Activated T-helper 17 cell treated with anti-CD3 and anti-CD28 coated beads, Interleukin-2, amount 50 U/mL, for 72 hours (primary cell): ENCODE results near the gene SOX13. TPM values are rescaled to one million over a fixed set of nuclear protein-coding genes. Genes with fewer than 3 reads are reported as not detected.
"Not testable (repeated sequence)": the region's sequence is repeated elsewhere in the genome, so short reads cannot be mapped to it uniquely, and the experiment has no call there.

ENCODE experiments used
- ATAC-seq: fragments of 150-1000 bp; cut with Tn5 transposase; replicated peaks from 2 replicates; pipeline ENCODE4 v1.10.0; 2021; ENCODE audit warnings: mild to moderate bottlenecking, moderate library complexity
- H3K27ac Mint-ChIP-seq: one replicate; pipeline ENCODE4 v1.8.0; 2022; ENCODE audit warnings: mixed read lengths
- H3K27me3 Mint-ChIP-seq: one replicate; pipeline ENCODE4 v1.8.0; 2022; ENCODE audit warnings: mixed read lengths
- H3K36me3 Mint-ChIP-seq: one replicate; pipeline ENCODE4 v1.8.0; 2022; ENCODE audit warnings: low read depth, mild to moderate bottlenecking, mixed read lengths
- H3K4me1 Mint-ChIP-seq: one replicate; pipeline ENCODE4 v1.8.0; 2022; ENCODE audit warnings: mixed read lengths
- H3K4me3 Mint-ChIP-seq: one replicate; pipeline ENCODE4 v1.8.0; 2022; ENCODE audit warnings: mild to moderate bottlenecking, mixed read lengths
- H3K9me3 Mint-ChIP-seq: one replicate; pipeline ENCODE4 v1.8.0; 2022; ENCODE audit warnings: mixed read lengths
- total RNA-seq, 2 donors: library from RNA; stranded (reverse); gene quantifications; one replicate each; pipeline ENCODE4 v1.2.3, GENCODE V29; 2022

SOX13 gene
- total RNA-seq, 2 donors from 2014 or later: 0.35 to 4.1 TPM

DNA sequence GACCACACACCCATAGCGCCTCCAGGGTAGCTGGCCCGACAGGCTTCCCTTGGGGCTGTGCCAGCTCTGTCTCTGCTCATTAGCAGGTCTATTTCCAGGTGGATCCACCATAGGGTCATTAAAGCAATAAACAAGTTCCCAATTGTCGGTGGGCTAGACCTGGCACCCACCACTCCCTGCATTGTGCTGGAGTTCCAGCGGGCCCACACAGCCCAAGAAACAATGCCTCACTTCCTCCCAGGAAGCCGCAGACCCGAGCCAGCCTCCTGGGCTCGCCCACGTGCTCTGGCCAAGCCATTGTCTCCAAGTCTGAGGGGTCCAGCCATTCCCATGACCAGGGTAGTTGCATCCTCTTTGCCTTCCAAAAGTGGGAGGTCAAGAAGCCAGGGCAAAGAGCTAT, 27.5 kb upstream of the SOX13 start:
- Mint-ChIP-seq H3K27ac (no peak overlapping the region), H3K9me3 (no peaks in the 10 kb centered on the region), H3K36me3 (no peaks in the 10 kb centered on the region), H3K27me3 (peaks cover 3% of the 10 kb centered on the region), H3K4me1 (no peaks in the 10 kb centered on the region), H3K4me3 (no peak overlapping the region)
- ATAC-seq: no peak

DNA sequence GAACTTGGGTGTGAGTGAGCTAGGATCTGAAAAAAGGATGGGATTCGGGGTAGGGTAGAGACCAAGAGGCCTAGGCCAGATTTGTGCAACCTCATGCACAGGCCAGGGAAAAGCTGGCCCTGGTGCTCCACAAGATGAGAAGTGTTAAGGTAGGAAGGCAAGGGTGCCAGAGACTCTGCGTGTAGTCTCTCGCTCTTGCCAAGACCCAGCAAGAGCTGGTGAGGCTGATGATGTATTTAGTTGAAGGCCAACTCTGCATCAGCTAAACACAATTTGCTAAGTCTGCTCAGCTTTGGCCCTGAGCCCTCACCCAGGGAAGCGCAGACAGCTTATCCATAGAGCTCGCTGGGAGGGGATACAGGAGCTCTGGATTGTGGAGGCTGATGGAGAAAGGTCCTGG, 26.6 kb upstream of the SOX13 start:
- Mint-ChIP-seq H3K4me3 (no peak overlapping the region), H3K4me1 (no peaks in the 10 kb centered on the region), H3K36me3 (no peaks in the 10 kb centered on the region), H3K27ac (no peak overlapping the region), H3K9me3 (no peaks in the 10 kb centered on the region), H3K27me3 (no peaks in the 10 kb centered on the region)
- ATAC-seq: no peak

DNA sequence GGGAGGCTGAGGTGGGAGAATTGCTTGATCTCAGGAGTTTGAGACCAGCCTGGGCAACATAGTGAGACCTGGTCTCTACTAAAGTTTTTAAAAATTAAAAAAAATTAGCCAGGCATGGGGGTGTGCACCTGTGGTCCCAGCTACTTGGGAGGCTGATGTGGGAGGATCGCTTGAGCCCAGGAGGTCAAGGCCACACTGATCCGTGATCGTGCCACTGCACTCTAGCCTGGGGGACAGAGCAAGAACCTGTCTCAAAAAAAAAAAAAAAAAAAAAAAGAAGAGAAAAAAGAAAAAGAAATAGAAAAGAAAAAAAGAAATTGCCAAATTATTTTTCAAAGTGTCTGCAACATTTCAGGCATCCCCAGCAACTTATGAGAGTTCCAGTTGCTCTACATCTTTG, 24.1 kb upstream of the SOX13 start:
- not testable (repeated sequence) for H3K9me3 Mint-ChIP-seq

DNA sequence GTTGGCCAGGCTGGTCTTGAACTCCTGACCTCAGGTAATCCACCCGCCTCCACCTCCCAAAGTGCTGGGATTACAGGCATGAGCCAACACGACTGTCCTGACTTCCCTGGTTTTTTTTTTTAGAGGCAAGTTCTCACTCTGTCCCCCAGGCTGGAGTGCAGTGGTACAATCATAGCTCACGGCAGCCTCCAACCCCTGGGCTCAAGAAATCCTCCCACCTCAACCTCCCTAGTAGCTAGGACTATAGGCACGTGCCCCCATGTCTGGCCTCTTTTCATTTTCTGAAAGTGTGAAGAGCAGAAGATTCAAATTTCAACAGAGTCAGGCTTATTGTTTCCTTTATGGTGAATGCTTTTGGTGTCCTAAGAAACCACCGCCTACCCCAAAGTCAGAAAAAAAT, 21.7 kb upstream of the SOX13 start:
- no peaks in the 10 kb centered on the region for H3K36me3 Mint-ChIP-seq
- no peak overlapping the region for H3K4me3 Mint-ChIP-seq
- H3K4me1 Mint-ChIP-seq: no peaks in the 10 kb centered on the region
- no peak overlapping the region for H3K27ac Mint-ChIP-seq
- ATAC-seq: no peak
- no peaks in the 10 kb centered on the region for H3K9me3 Mint-ChIP-seq
- H3K27me3 Mint-ChIP-seq: no peaks in the 10 kb centered on the region

More for the DNA sequence above, 24.1 kb upstream of the SOX13 start:
- not testable (repeated sequence) for H3K27me3 Mint-ChIP-seq, ATAC-seq, H3K4me1 Mint-ChIP-seq, H3K27ac Mint-ChIP-seq, H3K36me3 Mint-ChIP-seq, H3K4me3 Mint-ChIP-seq

DNA sequence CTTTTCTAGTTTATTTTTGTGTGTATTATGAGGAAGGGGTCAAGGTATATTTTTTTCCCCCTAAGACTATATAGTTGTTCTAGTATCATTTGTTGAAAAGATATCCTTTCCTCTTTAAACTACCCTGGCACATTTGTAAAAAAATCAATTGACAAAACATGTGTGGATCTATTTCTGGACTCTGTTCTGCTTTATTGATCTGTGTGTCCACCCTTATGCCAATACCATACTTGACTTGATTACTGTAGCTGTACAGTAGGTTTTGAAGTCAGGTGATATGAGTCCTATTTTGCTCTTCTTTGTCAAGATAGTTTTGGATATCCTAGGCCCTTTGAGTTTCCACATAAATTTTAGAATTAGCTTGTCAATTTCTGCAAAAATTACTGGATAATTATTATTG, 21.2 kb upstream of the SOX13 start:
- no peak for ATAC-seq
- Mint-ChIP-seq H3K36me3 (no peaks in the 10 kb centered on the region), H3K4me3 (no peak overlapping the region), H3K27ac (no peak overlapping the region), H3K9me3 (no peaks in the 10 kb centered on the region), H3K4me1 (no peaks in the 10 kb centered on the region), H3K27me3 (no peaks in the 10 kb centered on the region)

DNA sequence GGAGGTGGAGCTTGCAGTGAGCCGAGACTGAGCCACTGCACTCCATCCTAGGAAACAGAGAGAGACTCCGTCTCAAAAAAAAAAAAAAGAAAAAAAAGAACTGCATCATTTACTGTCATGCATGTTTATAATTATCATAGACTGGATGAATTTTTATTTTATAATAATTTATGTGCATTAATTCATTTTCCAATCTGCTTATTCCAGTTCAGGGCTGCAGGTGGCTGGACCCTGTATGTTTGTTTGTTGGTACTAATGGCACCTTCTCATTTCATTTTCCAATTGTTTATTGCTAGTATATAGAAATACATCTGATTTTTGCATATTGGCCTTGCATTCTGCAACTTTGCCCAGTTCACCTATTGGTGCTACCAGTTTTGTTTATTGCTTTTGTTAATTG, 19.0 kb upstream of the SOX13 start:
- H3K4me1 Mint-ChIP-seq: no peaks in the 10 kb centered on the region
- no peaks in the 10 kb centered on the region for H3K27me3 Mint-ChIP-seq

DNA sequence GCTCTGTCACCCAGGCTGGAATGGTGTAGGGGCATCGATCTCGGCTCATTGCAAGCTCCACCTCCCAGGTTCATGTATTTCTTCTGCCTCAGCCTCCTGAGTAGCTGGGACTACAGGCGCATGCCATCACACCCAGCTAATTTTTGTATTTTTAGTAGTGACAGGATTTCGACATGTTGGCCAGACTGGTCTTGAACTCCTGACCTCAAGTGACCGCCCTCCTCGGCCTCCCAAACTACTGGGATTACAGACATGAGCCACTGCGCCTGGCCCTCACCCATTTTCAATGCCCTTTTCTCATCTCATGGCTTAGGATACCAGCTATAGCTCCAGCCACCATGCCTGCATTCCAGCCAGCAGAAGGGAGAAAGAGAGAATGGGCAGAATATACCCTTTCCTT, 12.9 kb upstream of the SOX13 start:
- Mint-ChIP-seq H3K4me1 (no peaks in the 10 kb centered on the region), H3K27ac (no peak overlapping the region), H3K4me3 (no peak overlapping the region), H3K36me3 (no peaks in the 10 kb centered on the region), H3K9me3 (no peaks in the 10 kb centered on the region), H3K27me3 (peaks cover 3% of the 10 kb centered on the region)
- ATAC-seq: no peak

More for the DNA sequence above, 19.0 kb upstream of the SOX13 start:
- no peak overlapping the region for H3K27ac Mint-ChIP-seq
- no peaks in the 10 kb centered on the region for H3K9me3 Mint-ChIP-seq
- H3K4me3 Mint-ChIP-seq: no peak overlapping the region
- no peak for ATAC-seq
- no peaks in the 10 kb centered on the region for H3K36me3 Mint-ChIP-seq

DNA sequence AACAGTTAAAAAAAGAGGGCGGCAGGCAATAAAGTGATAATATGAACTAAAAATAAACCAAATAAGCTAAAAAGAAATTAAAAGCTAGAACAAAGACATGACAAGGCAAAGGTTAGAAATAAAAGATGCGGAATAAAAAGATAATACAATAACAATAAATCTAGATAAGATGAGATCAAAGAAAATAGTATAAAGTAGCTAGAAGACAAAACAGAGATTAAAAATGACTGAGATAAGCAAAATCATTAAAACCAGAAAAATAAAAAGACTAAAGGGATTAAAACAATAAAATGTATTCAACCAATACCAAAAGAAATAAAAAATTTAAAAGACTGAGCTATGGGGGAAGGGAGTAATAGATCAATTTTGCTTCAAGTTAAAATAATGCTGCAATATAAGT, 10.8 kb upstream of the SOX13 start:
- no peak overlapping the region for H3K4me3 Mint-ChIP-seq
- no peak for ATAC-seq
- H3K36me3 Mint-ChIP-seq: no peaks in the 10 kb centered on the region
- H3K27me3 Mint-ChIP-seq: peaks cover 3% of the 10 kb centered on the region
- H3K4me1 Mint-ChIP-seq: no peaks in the 10 kb centered on the region
- H3K27ac Mint-ChIP-seq: no peak overlapping the region
- no peaks in the 10 kb centered on the region for H3K9me3 Mint-ChIP-seq

DNA sequence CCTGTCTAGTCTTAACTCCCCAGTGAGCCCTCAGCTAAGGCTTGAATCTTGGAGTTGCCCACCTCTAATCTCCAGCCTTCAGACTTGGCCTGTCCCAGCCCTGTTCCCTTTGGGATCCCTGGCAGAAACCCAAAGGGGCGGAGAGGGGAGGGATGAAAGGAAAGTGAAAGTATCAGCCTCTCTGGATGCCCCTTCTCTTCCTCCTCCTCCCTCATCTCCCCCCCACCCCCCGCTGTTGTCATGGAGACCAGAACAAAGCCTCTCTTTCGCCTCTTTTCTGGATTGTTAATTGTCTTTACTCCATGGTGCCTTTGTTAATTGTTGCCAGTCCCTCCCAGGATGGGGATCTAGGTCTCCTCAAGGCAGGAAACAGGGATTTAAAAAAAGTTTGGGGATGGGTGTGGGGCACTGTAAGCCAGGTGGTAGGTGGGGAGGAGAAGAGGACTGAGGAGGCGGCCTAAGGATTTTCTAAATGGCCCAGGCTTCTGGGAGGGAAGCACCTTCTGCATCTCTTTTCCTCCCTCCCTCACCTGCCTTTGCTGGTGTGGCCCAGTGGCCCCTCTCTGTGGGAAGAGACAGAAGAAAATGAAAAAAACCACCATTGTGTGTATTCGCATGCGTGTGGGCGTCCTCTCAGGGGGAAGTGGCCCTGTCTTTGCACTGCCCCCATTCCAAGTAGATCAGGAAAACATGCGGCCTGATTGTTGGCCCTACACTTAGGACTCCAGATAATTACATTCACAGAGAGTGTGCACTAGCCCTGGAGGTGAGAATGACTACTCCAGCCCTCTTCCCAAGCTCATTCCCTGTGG, 7.5 kb upstream of the SOX13 start:
- Mint-ChIP-seq H3K9me3 (no peaks in the 10 kb centered on the region), H3K27ac (peak overlapping the region; percentile 61), H3K36me3 (no peaks in the 10 kb centered on the region), H3K4me3 (no peak overlapping the region), H3K27me3 (peaks cover 14% of the 10 kb centered on the region), H3K4me1 (no peaks in the 10 kb centered on the region)
- ATAC-seq: no peak

DNA sequence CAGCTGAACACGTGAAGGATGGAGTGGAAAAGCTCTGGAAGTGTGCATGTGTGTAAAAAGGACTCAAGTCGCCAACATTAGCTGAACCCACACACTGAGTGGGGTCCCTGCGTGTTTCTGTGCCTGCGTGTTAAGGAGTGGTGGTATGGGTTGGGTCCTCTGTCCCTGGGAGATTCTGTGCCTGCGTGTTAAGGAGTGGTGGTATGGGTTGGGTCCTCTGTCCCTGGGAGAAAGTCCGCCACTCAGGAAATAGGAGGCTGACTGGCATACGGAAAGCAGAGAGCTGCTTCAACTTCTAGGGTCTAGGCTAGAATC, 7.0 kb upstream of the SOX13 start:
- Mint-ChIP-seq H3K4me3 (no peak overlapping the region), H3K27me3 (peaks cover 15% of the 10 kb centered on the region), H3K9me3 (no peaks in the 10 kb centered on the region), H3K27ac (peak overlapping the region; percentile 61), H3K36me3 (no peaks in the 10 kb centered on the region), H3K4me1 (no peaks in the 10 kb centered on the region)
- no peak for ATAC-seq

DNA sequence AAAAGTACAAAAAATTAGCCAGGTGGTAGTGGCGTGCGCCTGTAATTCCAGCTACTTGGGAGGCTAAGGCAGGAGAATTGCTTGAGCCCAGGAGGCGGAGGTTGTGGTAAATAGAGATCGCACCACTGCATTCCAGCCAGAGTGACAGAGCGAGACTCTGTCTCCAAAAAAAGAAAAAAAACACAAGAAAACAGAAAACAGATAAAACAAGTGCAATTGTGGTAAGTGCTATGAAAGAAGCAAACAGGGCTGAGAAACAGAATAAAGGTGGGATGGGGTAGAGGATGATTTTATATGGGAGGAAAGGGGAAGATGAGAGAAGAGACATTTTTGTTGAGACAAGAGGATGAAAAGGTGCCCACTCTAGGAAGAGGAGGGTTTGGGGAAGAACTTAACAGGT, 5.0 kb upstream of the SOX13 start:
- Mint-ChIP-seq H3K4me3 (no peak overlapping the region), H3K36me3 (no peaks in the 10 kb centered on the region), H3K27ac (no peak overlapping the region), H3K9me3 (no peaks in the 10 kb centered on the region), H3K27me3 (peaks cover 17% of the 10 kb centered on the region), H3K4me1 (no peaks in the 10 kb centered on the region)
- ATAC-seq: no peak

DNA sequence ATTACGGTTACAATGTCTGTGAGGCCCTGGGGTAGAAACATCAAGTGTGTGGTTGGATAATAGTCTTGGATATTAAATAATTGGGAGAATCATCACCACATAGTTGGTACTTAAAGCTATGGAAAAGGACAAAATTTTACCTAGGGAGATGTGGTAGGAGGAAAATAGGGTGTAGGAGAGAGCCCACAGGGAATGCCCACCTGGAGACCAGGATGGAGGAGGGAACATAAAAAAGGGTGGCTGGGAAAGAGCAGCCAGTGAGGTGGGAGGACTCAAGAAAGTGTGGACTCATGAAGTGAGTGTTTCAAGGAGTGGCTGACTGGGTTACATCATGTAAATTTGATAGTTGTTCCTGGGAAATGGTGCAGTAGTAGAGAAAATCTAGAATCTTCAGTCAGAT, 3.0 kb upstream of the SOX13 start:
- Mint-ChIP-seq H3K36me3 (no peaks in the 10 kb centered on the region), H3K27me3 (peaks cover 17% of the 10 kb centered on the region), H3K4me3 (no peak overlapping the region), H3K27ac (no peak overlapping the region), H3K9me3 (no peaks in the 10 kb centered on the region), H3K4me1 (no peaks in the 10 kb centered on the region)
- ATAC-seq: no peak

DNA sequence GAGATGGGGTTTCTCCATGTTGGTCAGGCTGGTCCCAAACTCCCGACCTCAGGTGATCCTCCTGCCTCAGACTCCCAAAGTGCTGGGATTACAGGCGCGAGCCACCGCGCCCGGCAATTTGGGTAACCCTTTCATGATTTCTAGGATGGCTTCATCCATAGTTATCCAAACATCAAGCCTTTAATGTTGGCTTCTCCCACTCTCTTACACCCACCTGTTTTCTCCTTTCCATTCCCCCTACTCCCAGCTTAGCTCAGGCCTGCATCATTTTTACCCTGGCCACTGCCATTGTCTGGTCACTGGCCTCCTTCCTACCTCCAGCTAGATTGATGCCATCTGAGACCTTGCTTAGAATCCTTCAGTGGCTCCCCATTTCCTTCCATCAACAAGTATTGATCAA, 2.0 kb upstream of the SOX13 start:
- no peak overlapping the region for H3K27ac Mint-ChIP-seq
- no peaks in the 10 kb centered on the region for H3K9me3 Mint-ChIP-seq
- no peaks in the 10 kb centered on the region for H3K36me3 Mint-ChIP-seq
- H3K4me1 Mint-ChIP-seq: no peaks in the 10 kb centered on the region
- peaks cover 26% of the 10 kb centered on the region for H3K27me3 Mint-ChIP-seq
- H3K4me3 Mint-ChIP-seq: no peak overlapping the region
- no peak for ATAC-seq

DNA sequence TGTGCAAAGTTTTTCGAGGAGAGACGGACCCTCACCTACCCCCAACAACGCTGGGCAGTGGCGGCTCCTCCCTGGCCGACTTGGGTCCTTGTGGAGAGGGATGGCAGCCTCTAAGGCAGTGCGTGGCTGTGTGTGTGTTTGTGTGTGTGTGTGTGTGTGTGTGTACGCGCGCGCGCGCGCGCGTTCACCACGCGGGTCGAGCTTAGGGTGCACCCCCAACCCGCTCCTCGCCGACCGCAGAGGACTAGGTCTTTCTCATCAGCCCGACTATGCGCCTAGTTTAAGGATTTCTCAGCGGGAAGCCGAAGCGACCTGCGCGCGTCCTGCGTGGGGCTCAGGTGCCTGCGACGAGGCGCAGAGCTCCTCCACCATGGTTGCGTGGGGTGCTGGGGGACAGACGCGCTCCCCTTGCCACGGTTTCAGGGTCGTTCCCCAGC, 940 bp downstream of the SOX13 start:
- ATAC-seq: no peak
- Mint-ChIP-seq H3K4me1 (no peaks in the 10 kb centered on the region), H3K9me3 (no peaks in the 10 kb centered on the region), H3K36me3 (no peaks in the 10 kb centered on the region), H3K27ac (no peak overlapping the region), H3K27me3 (peaks cover 28% of the 10 kb centered on the region), H3K4me3 (peak overlapping the region; percentile 74)

DNA sequence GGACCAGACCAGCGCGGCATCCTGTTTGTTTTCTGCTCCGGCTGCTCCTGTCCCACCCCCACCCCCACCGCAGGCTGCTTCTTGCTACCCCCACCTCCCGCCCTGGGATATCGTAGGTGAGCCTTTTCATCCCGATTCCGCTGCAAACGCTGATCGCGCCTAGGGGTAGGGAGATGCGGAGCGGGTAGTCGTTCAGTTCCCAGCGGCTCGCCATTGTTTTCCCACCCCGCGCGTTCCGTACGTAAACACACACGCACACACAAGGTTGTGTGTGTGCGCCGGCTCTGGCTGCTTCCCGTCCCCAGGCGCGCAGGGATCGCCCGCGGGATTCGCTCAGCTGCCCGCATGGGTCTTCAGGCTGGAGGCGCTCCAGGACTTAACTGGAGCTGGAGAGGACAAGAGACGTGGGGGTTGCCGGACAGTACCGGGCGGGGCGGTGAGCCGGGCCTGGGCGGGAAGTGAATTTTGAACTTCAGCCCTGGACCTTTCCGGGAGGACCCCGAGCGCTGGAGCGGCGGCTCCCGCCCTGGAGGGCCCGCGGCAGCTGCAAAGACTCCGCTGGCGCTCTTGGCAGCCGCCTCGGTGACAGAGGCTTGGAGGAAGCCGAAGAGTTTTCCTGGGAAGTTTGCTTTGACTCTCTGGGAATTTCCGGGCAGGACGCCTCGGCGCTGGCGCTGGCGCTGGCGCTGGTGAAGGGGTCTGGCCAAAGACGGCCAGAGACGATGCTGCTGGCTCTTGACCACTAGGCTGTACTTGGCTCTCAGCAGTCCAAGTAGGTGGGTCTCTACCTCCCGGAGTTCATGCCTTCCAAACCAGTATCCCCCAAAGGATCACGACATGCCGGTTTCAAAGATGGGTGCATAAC, 1.6 kb downstream of the SOX13 start:
- ATAC-seq: peak; percentile 7
- Mint-ChIP-seq H3K9me3 (no peaks in the 10 kb centered on the region), H3K27me3 (peaks cover 28% of the 10 kb centered on the region), H3K36me3 (no peaks in the 10 kb centered on the region), H3K4me3 (peak overlapping the region; percentile 74), H3K4me1 (no peaks in the 10 kb centered on the region), H3K27ac (no peak overlapping the region)
